NCI-H187 (cell line): ENCODE results near the gene OSBPL3.

Experiments
- DNase-seq, 2 experiments: peaks; one replicate each; lab custom pipeline; 2025; lab: John Stamatoyannopoulos, UW

The OSBPL3 gene

GRCh38 chr7:24894429-24895221 is 85.4 kb downstream of the OSBPL3 start:
- DNase-seq, result no peak

GRCh38 chr7:24891311-24891735 is 88.7 kb downstream of the OSBPL3 start:
- DNase-seq, result no peak

- no peak for DNase-seq
Observed at GRCh38 chr7:24889611-24890010, 90.4 kb downstream of the OSBPL3 start.

- no peak for DNase-seq
Observed at GRCh38 chr7:24888653-24889052, 91.3 kb downstream of the OSBPL3 start.

- no peak for DNase-seq
Observed at GRCh38 chr7:24885716-24886115, 94.3 kb downstream of the OSBPL3 start.

- DNase-seq, result no peak
Observed at GRCh38 chr7:24885305-24885704, 94.7 kb downstream of the OSBPL3 start.

GRCh38 chr7:24884401-24884800 is 95.6 kb downstream of the OSBPL3 start:
- peak in 1 of 2 experiments; percentile 17 for DNase-seq

- DNase-seq, result no peak
Observed at GRCh38 chr7:24883622-24884013, 96.4 kb downstream of the OSBPL3 start.

- DNase-seq, result no peak
Observed at GRCh38 chr7:24882989-24883621, 96.9 kb downstream of the OSBPL3 start.

GRCh38 chr7:24881623-24882022 is 98.4 kb downstream of the OSBPL3 start:
- DNase-seq, result no peak

- no peak for DNase-seq
Observed at GRCh38 chr7:24880886-24881285, 99.1 kb downstream of the OSBPL3 start.

- no peak for DNase-seq
Observed at GRCh38 chr7:24879291-24879690, 100.7 kb downstream of the OSBPL3 start.

- DNase-seq, result no peak
Observed at GRCh38 chr7:24877790-24878311, 102.1 kb downstream of the OSBPL3 start.

- DNase-seq, result no peak
Observed at GRCh38 chr7:24874791-24875190, 105.2 kb downstream of the OSBPL3 start.

- DNase-seq, result no peak
Observed at GRCh38 chr7:24873944-24874343, 106.0 kb downstream of the OSBPL3 start.

GRCh38 chr7:24871770-24872169 is 108.2 kb downstream of the OSBPL3 start:
- no peak for DNase-seq

- DNase-seq, result no peak
Observed at GRCh38 chr7:24870766-24871165, 109.2 kb downstream of the OSBPL3 start.

- no peak for DNase-seq
Observed at GRCh38 chr7:24869572-24869971, 110.4 kb downstream of the OSBPL3 start.

- DNase-seq, result no peak
Observed at GRCh38 chr7:24868741-24869140, 111.2 kb downstream of the OSBPL3 start.

GRCh38 chr7:24866004-24866615 is 113.9 kb downstream of the OSBPL3 start:
- DNase-seq, result no peak

- DNase-seq, result no peak
Observed at GRCh38 chr7:24864214-24864817, 115.7 kb downstream of the OSBPL3 start.

- no peak for DNase-seq
Observed at GRCh38 chr7:24863626-24864025, 116.4 kb downstream of the OSBPL3 start.
